ENCODE data around the gene CCNF.
"Not testable (repeated sequence)": the region's sequence is repeated elsewhere in the genome, so short reads cannot be mapped to it uniquely, and the experiment has no call there.

The CCNF gene

GRCh38 chr16:2471653-2472487, 42.6 kb downstream of the CCNF start:
- DNase-seq (ENCODE audit: low spot score): no peak

- no peak for DNase-seq (ENCODE audit: low spot score)
Measured at GRCh38 chr16:2472488-2472864, 43.2 kb downstream of the CCNF start.

GRCh38 chr16:2472885-2473445, 43.7 kb downstream of the CCNF start:
- DNase-seq (ENCODE audit: low spot score): no peak

GRCh38 chr16:2473446-2473926, 44.2 kb downstream of the CCNF start:
- DNase-seq (ENCODE audit: low spot score): no peak

GRCh38 chr16:2473999-2474876, 45.0 kb downstream of the CCNF start:
- DNase-seq (ENCODE audit: low spot score): peak; percentile 83

- peak; percentile 100 for DNase-seq (ENCODE audit: low spot score)
Measured at GRCh38 chr16:2474877-2475412, 45.7 kb downstream of the CCNF start, which contains the start of gene TBC1D24. TBC1D24 (plus strand) TSS chr16:2475127; CDS start chr16:2496149, 21,022 bp downstream.

- no peak for DNase-seq (ENCODE audit: low spot score)
Measured at GRCh38 chr16:2475413-2476344, 46.4 kb downstream of the CCNF start.

- no peak for DNase-seq (ENCODE audit: low spot score)
Measured at GRCh38 chr16:2476345-2476720, 47.1 kb downstream of the CCNF start.

- DNase-seq (ENCODE audit: low spot score): no peak
Measured at GRCh38 chr16:2476741-2477140, 47.5 kb downstream of the CCNF start.

- no peak for DNase-seq (ENCODE audit: low spot score)
Measured at GRCh38 chr16:2477327-2477726, 48.1 kb downstream of the CCNF start.

- DNase-seq (ENCODE audit: low spot score): no peak
Measured at GRCh38 chr16:2478279-2478678, 49.0 kb downstream of the CCNF start.

- DNase-seq (ENCODE audit: low spot score): not testable (repeated sequence)
Measured at GRCh38 chr16:2479996-2480395, 50.7 kb downstream of the CCNF start.

- DNase-seq (ENCODE audit: low spot score): no peak
Measured at GRCh38 chr16:2480948-2481347, 51.7 kb downstream of the CCNF start.

- no peak for DNase-seq (ENCODE audit: low spot score)
Measured at GRCh38 chr16:2481676-2482075, 52.4 kb downstream of the CCNF start.

GRCh38 chr16:2482249-2482648, 53.0 kb downstream of the CCNF start:
- DNase-seq (ENCODE audit: low spot score): no peak

- DNase-seq (ENCODE audit: low spot score): peak; percentile 91
Measured at GRCh38 chr16:2482708-2483534, 53.7 kb downstream of the CCNF start.

GRCh38 chr16:2483939-2484897, 55.0 kb downstream of the CCNF start:
- DNase-seq (ENCODE audit: low spot score): no peak

- no peak for DNase-seq (ENCODE audit: low spot score)
Measured at GRCh38 chr16:2484898-2485508, 55.8 kb downstream of the CCNF start.
